RWPE2 (cell line): ENCODE data around the gene SORT1.
"Not testable (repeated sequence)": the region's sequence is repeated elsewhere in the genome, so short reads cannot be mapped to it uniquely, and the experiment has no call there.

Experiments
- ATAC-seq: fragments of 200-7000 bp; cut with Tn5 transposase; 3 replicates; pipeline ENCODE4 v1.9.1; 2021; ENCODE audit warnings: low read depth
- DNase-seq: peaks from one replicate; pipeline ENCODE4 v3.0.0-alpha.2; 2020; ENCODE audit warnings: low spot score
- H3K27ac ChIP-seq: fragments of 450-650 bp; 2 replicates; pipeline ENCODE4 v1.5.1; 2017; ENCODE audit warnings: mild to moderate bottlenecking; ENCODE audit not compliant: poor library complexity, severe bottlenecking
- H3K27me3 ChIP-seq: fragments of 250-450 bp; sonication (Bioruptor Pico); 2 replicates; pipeline ENCODE4 v1.5.1; 2021; ENCODE audit warnings: mild to moderate bottlenecking, moderate library complexity; ENCODE audit not compliant: insufficient read depth, poor library complexity, severe bottlenecking
- H3K36me3 ChIP-seq: fragments of 250-450 bp; sonication (Bioruptor Pico); 2 replicates; pipeline ENCODE4 v1.5.1; 2020; ENCODE audit warnings: low read depth, mild to moderate bottlenecking, moderate library complexity
- H3K4me1 ChIP-seq: fragments of 250-450 bp; sonication (Bioruptor Pico); 2 replicates; pipeline ENCODE4 v1.5.1; 2021; ENCODE audit warnings: mild to moderate bottlenecking, moderate library complexity; ENCODE audit not compliant: insufficient read depth, poor library complexity, severe bottlenecking
- H3K4me3 ChIP-seq: fragments of 250-450 bp; sonication (Bioruptor Pico); 2 replicates; pipeline ENCODE4 v1.5.1; 2021; ENCODE audit warnings: mild to moderate bottlenecking, moderate library complexity; ENCODE audit not compliant: severe bottlenecking
- H3K9me3 ChIP-seq: fragments of 250-450 bp; sonication (Bioruptor Pico); 2 replicates; pipeline ENCODE4 v1.5.1; 2021; ENCODE audit warnings: mild to moderate bottlenecking, moderate library complexity; ENCODE audit not compliant: severe bottlenecking
- CTCF ChIP-seq: fragments of 450-650 bp; IDR thresholded peaks from one replicate; pipeline ENCODE4 v1.5.1; 2017; ENCODE audit warnings: mild to moderate bottlenecking, moderate library complexity; ENCODE audit not compliant: poor library complexity, severe bottlenecking

The SORT1 gene

GRCh38 chr1:109381573-109381972 is 16.1 kb downstream of the SORT1 start:
- Histone ChIP-seq H3K27me3 (no peaks in the 10 kb centered on the region), H3K4me1 (no peaks in the 10 kb centered on the region), H3K4me3 (no peak overlapping the region), H3K36me3 (no peaks in the 10 kb centered on the region), H3K27ac (no peak overlapping the region), H3K9me3 (no peaks in the 10 kb centered on the region)
- DNase-seq (no peak), ATAC-seq (no peak)
- no peak for TF ChIP-seq CTCF

GRCh38 chr1:109379907-109380306 is 17.8 kb downstream of the SORT1 start:
- no peak for TF ChIP-seq CTCF
- H3K9me3 ChIP-seq: no peaks in the 10 kb centered on the region
- DNase-seq (no peak), ATAC-seq (no peak)
- no peaks in the 10 kb centered on the region for H3K4me1 ChIP-seq
- H3K4me3 ChIP-seq: no peak overlapping the region
- H3K36me3 ChIP-seq: no peaks in the 10 kb centered on the region
- no peaks in the 10 kb centered on the region for H3K27me3 ChIP-seq
- H3K27ac ChIP-seq: no peak overlapping the region

- TF ChIP-seq CTCF: no peak
- H3K27ac ChIP-seq: no peak overlapping the region
- DNase-seq (no peak), ATAC-seq (no peak)
- no peaks in the 10 kb centered on the region for H3K9me3 ChIP-seq
- H3K4me1 ChIP-seq: no peaks in the 10 kb centered on the region
- no peaks in the 10 kb centered on the region for H3K36me3 ChIP-seq
- no peaks in the 10 kb centered on the region for H3K27me3 ChIP-seq
- no peak overlapping the region for H3K4me3 ChIP-seq
These were observed 18.3 kb downstream of the SORT1 start for GRCh38 chr1:109379422-109379821.

- no peaks in the 10 kb centered on the region for H3K9me3 ChIP-seq
- ATAC-seq (no peak), DNase-seq (no peak)
- no peaks in the 10 kb centered on the region for H3K36me3 ChIP-seq
- H3K27me3 ChIP-seq: no peaks in the 10 kb centered on the region
- TF ChIP-seq CTCF: no peak
- no peak overlapping the region for H3K4me3 ChIP-seq
- no peaks in the 10 kb centered on the region for H3K4me1 ChIP-seq
- no peak overlapping the region for H3K27ac ChIP-seq
These were observed 20.0 kb downstream of the SORT1 start for GRCh38 chr1:109377698-109378097.

GRCh38 chr1:109373696-109374095 is 24.0 kb downstream of the SORT1 start:
- DNase-seq, H3K9me3 ChIP-seq, H3K4me3 ChIP-seq, ATAC-seq, H3K36me3 ChIP-seq, H3K27me3 ChIP-seq, H3K27ac ChIP-seq: not testable (repeated sequence)
- peaks cover 19% of the 10 kb centered on the region for H3K4me1 ChIP-seq
